SIG-M5 treated with dmso at 0.1 percent for 504 hours (cell line): ENCODE measurements around the gene RABL3.
"Not testable (repeated sequence)": the region's sequence is repeated elsewhere in the genome, so short reads cannot be mapped to it uniquely, and the experiment has no call there.

ENCODE experiments used
- DNase-seq: peaks from one replicate; lab custom pipeline; 2025; ENCODE audit not compliant: unreplicated experiment; lab: John Stamatoyannopoulos, UW

Gene RABL3

DNA sequence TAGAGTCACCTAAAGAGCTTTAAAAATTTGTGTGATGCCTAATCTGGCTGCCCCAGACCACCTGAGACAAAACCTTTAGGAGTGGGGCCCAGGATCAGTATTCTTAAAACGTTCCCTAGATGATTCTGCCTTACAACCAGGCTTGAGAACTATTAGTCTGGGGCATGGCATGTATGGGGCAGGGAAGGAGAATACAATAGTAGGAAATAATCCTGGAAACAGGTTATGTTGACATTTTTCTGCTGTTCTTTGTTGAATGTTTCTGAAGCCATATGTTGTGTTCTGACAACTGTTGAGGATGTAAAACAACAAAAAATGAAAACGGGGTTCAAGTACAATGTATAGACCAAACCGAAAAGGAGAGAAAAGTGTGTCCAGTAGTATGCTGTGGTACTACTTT lies 3.1 kb upstream of the RABL3 start:
- no peak for DNase-seq

DNA sequence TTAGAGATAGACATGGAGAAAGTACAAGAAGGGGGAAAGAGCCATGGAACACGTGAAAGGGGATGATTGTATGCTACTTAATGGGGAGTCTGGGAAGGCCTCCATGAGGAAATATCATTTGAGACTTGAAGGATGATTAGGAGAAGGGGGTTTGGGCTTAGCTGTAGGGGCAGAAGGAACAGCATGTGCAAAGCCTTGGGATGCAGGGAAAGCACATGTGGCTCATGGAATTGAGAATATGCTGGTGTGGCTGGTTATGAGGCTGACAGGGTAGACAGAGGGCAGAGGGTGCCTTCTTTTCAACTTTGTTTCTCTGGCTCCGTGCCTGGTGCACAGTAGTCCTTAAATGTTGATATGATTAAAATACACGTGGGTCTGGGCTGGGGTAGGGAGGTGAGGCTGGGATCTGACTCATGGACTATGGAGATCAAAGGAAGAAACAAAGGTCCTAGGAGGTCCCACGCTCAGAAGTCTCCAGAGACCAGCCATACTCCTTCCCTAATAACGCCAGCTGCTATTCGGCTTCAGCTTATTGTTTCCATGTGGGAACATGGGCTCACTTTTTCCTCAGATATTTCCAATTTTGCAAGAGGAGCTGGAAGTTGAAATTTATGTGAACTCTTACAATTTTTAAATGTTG lies 1.4 kb upstream of the RABL3 start:
- no peak for DNase-seq

DNA sequence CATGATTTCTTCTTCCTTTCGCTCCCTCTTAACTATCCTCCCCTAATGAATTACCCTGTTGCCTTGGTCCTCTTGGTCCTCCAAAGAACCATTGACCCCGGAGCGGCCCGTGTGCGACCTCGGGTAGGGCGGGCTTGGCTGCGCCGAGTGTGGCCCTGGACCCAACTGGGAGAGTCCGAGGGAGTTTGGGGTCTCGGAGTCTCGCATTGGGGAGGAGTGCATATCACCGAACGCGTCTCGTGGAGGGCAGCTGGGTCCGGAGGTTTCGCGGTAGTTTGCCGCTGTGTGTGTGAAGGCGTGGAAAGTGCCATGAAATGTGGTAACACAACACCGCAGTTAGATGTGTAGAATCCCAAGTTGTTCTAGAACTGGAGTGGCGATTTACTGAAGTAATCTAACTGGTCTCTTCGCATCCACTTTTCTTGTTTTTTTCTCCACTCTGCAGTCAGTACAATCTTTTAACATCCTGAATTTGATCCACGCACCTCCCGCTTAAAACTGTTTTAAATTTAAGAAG lies 591 bp upstream of the RABL3 start:
- DNase-seq, result peak; percentile 53

DNA sequence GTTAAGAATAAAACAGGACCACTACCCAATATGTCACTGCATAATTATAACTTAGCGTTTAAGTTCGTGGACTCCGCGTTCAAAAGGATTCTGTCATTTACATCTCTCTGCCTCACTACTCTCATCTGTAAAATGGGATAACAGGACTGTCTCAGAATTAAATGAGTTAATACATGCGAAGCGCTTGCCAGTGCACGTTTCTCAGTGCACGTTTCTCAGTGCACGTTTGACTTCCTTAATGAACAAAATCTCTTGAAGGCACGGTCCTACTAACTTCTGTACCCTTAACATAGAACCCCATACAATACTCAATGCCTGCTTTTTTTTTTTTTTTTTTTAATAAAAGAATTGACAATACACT lies 499 bp downstream of the RABL3 start:
- DNase-seq, result peak; percentile 73

DNA sequence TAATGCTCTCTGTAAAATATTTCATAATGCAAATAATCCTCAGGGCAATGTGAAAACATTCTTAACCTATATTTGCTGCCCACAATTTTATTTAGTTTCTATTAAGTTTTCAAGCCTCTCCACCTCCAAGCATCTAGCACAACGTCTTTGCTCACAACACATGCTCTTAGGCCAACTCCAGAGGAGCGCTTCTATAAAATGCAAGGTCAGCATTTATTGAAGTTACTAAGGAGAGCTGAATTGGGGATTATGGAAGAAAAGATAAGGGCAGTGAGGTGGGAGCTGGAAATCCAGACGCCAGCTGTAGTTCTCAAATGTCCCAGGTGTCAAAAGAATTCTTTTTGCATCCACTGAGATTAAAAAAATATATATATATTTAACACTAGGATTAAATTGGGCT lies 996 bp downstream of the RABL3 start:
- DNase-seq, result peak; percentile 19

DNA sequence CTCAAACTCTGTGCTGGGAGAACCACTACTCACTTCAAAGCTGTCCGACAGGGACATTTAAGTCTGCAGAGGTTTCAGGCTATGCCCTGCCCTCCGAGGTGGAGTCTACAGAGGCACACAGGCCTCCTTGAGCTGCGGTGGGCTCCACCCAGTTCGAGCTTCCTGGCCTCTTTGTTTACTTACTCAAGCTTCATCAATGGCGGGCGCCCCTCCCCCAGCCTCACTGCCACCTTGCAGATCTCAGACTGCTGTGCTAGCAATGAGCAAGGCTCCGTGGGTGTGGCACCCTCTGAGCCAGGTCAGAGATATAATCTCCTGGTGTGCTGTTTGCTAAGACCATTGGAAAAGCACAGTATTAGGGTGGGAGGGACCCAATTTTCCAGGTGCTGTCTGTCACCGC lies 4.3 kb downstream of the RABL3 start:
- peak; percentile 7 for DNase-seq

DNA sequence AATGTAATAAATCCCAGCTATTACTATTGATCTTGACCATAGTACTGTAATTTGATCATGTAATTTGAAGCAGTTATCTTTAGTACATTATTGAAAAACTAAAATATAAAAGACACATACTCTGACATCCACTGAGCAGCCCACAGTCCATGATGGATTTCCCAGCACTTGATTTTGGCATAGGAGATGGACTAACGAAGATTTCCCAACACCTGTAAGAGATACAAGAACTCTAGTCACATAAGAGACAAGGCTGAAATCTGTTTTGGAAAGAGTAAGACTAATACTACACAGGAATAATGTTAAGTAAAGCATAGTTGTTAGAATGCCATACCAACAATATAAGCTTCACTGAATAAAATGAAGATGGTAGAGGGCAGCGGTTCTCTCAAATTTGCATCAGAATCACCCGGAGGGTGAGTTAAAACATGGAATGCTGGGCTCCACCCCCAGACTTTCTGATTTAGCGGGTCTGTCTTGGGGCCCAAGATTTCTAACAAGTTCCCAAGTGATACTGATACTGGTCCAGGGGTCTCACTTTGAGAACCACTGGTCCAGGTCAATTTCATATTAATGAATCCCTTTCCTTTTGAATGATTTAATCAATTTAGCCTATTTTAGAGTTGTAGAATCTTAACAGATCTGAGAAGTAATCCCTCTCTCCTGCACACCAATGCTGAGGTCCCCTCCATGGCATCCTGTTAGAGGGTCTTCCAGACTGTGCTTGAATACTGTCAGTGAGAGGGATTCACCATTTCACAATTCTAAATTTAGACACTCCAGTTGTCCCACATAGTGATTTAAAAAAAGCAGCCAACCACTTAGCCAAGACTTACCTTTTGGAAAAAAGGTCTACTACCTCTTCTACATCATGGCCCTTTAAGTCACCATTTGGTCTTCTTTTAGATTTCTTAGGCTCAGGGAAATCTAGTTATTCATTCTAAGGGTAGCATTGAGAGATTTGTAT lies 11.5 kb downstream of the RABL3 start:
- DNase-seq, result no peak

DNA sequence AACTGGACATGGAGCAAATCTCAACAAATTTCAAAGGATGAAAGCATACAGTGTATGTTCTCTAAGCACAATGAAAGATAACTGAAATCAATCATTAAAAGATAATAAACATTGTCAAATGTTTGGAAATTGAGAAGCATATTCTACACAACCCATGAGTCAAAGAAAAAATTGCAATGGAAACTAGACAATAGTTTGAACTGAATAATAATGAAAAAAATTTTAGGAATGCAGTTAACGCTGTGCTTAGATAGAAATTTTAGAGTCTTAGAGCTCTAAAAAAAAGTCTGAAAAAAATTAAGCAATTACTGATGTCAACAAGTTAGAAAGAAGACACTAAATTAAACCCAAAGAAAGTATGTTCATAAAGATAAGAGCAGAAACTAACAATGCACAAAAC lies 15.5 kb downstream of the RABL3 start:
- DNase-seq, result no peak

DNA sequence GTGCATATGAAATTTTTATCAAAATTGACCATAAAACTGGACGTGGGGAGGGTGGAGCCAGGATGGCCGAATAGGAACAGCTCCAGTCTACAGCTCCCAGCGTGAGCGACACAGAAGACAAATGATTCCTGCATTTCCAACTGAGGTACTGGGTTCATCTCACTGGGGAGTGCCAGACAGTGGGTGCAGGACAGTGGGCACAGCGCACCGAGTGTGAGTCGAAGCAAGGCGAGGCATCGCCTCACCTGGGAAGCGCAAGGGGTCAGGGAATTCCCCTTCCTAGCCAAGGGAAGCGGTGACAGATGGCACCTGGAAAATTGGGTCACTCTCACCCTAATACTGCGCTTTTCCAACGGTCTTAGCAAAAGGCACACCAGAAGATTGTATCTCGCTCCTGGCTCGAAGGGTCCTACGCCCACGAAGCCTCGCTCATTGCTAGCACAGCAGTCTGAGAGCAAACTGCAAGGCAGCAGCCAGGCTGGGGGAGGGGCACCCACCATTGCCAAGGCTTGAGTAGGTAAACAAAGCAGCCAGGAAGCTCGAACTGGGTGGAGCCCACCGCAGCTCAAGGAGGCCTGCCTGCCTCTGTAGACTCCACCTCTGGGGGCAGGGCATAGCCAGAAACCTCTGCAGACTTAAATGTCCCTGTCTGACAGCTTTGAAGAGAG lies 23.0 kb downstream of the RABL3 start:
- not testable (repeated sequence) for DNase-seq

DNA sequence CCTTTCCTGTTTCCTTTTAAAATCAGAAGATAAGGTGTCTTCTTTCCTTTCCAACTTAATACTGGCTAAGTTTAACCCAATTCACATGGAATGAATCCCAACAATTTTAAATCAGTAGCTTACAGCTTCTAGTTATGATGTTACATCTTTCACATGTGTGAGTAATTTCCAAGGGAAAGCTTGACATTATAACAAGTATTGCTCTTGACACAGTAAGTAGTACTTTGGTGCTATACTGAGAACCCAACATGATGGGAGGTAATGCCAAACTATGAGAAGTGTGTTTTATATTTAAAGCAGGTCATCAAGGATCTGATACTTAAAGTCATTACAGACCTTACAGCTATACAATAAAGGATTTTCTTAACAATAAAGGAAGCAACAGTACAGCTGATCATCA lies 29.1 kb downstream of the RABL3 start:
- no peak for DNase-seq

DNA sequence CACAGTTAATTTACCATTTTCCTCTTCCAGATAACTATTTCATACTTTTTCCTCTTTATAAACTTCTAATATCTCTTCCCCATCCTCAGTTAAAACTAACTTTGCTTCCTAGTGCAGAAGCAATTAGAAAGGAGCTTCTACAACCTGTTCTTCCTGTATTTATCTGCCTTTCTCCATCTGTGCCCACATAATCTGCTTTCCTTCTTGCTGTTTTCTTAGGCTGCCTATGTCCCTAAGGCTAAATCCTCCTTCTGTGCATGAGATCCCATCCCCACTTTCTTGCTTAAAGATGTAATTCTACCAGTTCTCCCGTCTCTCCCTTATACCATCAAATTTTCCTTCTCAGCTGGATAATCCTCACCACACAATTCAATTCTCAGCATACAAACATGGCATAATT lies 31.9 kb downstream of the RABL3 start:
- no peak for DNase-seq

DNA sequence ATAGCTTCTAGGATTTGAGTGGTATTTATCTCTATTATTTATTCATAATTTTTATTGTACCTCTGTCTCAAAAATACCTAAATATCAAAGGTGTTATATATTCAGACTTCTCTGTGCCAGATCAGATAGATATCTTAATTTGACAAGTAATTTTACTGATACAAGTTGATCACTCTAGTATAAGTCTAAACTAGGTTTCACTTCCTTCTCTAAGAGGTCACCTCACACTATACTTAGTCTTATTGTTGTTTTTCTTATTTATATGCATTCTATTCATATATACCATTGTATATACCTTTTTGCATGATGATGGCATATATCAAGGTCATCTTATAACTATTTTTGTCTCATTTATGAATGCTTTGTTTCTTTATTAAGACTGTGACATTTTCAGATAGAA lies 33.9 kb downstream of the RABL3 start:
- no peak for DNase-seq

DNA sequence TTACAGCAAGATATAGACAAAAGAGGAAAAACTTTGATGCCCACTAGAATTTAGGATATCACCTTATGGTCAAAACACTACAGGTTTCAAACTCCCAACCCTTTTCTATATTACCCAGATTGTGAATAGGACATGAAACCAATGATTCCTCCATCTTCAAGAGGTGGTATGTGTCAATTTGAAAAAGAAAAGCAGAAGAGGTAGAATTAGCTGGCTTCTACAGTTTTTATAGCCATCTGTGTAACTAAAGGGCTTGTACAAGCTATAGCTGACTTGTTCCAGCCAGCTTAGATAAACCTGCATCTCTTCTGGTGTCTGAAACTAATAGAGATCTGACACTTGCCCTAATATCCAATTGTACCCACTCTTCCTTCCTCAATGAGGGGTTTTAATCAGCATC lies 35.4 kb downstream of the RABL3 start:
- no peak for DNase-seq

DNA sequence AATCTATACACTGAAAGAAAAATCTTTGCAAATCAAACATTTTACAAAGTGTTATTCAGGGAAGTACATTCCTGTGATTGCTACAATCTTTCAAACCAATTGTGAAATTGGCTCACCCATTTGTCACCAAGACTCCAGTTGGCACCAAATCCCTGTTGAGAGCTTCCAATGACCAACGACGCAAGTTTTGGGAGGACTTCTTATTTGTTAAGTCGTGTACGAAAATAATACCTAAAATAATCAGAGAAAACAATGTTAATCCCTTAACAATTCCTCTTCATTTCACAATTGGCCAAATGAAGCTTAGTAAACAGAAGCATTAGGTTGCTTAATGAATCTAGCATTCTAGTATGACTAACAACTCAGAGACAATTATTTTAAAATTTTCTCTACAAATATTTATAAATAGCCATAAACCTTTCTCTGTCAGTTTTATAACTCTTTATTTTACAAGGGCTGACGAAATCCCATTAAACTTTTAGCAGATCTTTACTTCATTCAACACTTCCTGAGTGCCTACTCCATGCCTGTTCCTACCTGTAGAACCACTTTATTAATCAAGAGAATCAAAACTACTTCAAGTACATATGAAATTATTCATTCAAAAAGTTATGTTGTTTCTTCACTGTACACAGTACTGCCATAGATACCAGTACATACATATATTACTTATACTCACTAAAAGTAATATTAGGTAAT lies 36.3 kb downstream of the RABL3 start:
- DNase-seq, result no peak

DNA sequence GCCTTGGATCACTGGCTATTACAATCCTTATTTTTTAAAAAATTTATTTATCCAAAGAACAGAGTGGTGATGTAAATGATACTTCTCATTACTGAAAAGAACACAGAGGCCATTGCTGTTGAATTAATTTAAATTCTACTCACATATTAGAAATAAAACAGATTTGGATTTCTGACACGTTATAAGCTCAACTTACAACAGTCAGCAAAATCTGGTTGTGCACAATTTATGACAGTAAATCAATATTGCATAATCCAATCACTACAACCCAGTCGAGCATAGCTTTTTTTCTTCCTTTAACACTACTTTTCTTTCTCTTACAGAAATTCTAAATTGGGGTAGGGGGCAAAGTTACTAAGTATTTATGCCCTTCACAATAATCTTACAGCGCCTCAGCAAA lies 43.0 kb downstream of the RABL3 start:
- DNase-seq, result no peak

DNA sequence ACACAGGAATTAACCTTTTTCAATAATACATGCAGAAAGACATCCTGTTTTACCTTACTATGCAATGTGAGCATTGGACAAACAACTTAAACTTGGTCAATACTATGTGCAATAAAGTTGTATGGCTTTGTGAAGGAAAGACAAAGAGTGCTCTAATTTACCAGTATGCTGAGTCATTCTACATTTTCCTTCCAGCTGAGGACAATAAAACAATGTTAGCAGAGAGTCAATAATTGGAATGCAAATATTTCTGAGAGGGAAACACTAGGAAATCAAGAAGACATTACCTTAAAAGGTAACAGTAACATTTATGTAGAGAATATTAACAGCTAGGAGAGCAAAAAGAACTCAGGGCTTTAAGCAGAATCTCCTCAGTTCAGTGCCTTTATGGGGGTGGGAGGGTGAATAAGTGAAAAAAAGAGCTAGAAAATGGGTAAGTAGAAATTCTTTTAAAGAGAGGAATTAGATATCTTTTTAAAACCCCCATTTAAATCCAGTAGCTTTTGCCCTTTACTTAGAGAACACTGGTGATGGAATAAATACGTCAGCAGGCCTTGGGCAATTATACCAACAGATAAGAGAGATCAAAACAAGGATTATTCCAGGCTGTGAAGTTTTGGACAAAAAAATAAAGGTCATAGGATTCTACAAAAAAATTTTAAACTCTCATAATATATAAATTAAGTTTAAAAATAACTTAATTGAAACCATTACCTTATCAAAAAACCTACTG lies 48.7 kb downstream of the RABL3 start:
- no peak for DNase-seq

DNA sequence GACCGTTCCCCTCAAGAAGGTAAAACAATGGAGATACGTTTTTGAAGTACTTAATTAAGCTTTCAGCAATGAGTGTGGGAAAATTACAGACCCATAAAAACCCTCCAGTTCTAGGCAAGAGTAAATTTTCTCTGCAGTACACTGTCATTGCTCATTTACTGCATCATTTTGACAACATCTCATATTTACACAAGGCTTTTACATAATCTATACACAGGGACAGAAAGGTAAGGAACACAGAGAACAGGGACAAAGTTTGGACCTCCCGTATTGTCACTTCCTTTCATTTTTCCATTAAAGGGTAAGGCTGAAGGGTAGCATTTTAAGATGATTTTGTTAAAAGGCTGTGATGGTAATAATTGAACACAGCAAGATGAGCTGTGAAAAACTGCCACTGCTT lies 52.9 kb downstream of the RABL3 start:
- no peak for DNase-seq

DNA sequence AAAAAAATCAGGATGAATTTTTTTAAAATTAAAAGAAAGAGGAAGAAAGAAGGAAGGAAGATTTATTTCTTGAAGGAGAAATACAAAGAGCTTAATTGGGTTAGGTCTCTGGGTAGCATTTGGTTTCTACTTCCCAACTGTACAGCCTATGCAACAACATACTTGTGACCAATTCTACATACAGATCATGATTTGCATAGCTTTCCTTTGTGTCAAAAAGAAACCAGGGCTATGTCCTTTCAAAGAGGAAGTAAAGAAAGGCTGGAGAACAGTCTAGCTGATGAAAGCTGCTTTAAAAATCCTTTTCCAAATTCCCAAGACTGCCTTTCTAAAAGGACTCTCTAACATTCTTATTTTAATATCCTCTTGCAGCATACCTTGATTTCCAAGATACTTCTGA lies 54.2 kb downstream of the RABL3 start:
- DNase-seq, result peak; percentile 57

DNA sequence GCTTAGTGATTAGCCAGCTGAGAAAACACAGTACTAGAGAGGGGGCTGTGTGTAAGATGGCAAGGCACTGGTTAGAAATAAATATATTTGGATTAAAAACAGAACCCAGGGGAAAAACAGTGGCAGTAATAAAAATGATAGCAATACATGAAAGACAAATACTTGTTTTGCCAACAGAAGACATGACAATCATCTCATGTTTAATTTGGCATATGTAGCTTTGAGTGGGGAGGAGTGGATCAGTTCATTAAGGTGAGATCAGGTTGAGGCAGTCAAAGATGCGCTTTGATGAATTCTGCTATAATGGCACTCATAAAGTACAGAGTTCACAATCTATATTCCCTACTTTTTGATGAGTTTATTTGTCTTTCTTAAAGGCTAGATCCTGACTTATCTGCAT lies 56.9 kb downstream of the RABL3 start:
- DNase-seq, result no peak

DNA sequence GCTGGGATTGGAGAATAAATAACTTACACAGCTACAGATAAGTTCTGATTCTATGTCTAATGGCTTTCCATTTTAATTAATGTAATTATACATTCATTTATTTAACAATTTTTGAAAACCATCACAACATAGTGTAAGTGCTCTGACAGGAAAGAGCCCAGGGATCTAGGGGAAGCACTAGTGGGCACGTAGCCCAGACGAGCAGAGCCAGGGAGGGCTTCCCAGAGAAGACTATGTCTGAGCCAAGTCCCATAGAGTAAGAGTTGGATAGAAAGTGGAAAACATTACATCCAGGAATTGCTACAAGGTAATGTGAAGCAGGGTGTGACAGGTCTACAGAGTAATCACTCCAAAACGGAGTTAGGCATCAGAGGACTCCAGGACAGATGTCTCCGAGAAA lies 57.4 kb downstream of the RABL3 start:
- DNase-seq, result no peak
